Esophagus squamous epithelium (tissue), 4 donors: ENCODE results near the gene EGFL7.

Source experiments
- POLR2A ChIP-seq, 4 donors: fragments of 450-650 bp; IDR thresholded peaks; one replicate each; pipeline ENCODE4 v1.6.1; 2017; ENCODE audit warnings: antibody characterized with exemption in 4 of 4, mild to moderate bottlenecking in 4 of 4, moderate library complexity in 3 of 4
- TF ChIP-seq, protein P1 (sequence below), 6 experiments: fragments of 450-650 bp in 4 of 6; fragments of 200-600 bp in 2 of 6; sonication (generic) in 2 of 6; IDR thresholded peaks; one replicate each; pipeline ENCODE4 v1.5.1; 2016 to 2019; ENCODE audit warnings: antibody characterized with exemption in 6 of 6, mild to moderate bottlenecking in 4 of 6, moderate library complexity in 4 of 6

DNA sequence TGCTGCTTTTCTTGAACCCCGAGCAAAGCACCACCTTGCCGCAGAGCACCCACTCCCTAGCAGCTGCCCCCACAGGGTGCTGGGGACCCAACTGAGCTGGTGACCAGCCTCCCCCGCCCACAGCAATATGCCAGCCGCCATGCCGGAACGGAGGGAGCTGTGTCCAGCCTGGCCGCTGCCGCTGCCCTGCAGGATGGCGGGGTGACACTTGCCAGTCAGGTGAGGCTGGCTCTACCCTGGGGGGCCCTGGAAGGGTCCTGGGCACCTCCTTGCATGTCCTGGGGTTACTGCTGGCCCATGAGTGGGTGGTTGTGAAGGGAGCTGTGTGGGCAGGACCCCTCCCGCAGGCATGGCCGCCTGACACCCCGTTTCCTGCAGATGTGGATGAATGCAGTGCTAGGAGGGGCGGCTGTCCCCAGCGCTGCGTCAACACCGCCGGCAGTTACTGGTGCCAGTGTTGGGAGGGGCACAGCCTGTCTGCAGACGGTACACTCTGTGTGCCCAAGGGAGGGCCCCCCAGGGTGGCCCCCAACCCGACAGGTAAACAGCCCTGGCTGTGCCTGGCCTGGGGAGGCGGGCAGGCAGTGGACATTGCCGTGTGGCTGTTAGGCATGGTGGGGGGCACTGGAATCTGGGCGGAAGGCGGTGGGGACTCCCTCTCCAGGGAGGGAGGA is 7.2 kb downstream of the EGFL7 start:
- TF ChIP-seq, protein P1, sequence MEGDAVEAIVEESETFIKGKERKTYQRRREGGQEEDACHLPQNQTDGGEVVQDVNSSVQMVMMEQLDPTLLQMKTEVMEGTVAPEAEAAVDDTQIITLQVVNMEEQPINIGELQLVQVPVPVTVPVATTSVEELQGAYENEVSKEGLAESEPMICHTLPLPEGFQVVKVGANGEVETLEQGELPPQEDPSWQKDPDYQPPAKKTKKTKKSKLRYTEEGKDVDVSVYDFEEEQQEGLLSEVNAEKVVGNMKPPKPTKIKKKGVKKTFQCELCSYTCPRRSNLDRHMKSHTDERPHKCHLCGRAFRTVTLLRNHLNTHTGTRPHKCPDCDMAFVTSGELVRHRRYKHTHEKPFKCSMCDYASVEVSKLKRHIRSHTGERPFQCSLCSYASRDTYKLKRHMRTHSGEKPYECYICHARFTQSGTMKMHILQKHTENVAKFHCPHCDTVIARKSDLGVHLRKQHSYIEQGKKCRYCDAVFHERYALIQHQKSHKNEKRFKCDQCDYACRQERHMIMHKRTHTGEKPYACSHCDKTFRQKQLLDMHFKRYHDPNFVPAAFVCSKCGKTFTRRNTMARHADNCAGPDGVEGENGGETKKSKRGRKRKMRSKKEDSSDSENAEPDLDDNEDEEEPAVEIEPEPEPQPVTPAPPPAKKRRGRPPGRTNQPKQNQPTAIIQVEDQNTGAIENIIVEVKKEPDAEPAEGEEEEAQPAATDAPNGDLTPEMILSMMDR (IDR thresholded peaks at IDR 0.05), result no peak
- TF ChIP-seq POLR2A (IDR thresholded peaks at IDR 0.05), result no peak
